GM23338 (cell line): ENCODE results near the gene ZNF783.

Experiments used
- CTCF ChIP-seq, 2 experiments: fragments of 200-600 bp in 1 of 2; sonication (generic) in 1 of 2; conservative IDR thresholded peaks; 2 replicates each; pipeline versions ENCODE4 v1.5.1 to v1.6.1; 2016 to 2017; ENCODE audit warnings: antibody characterized with exemption in 2 of 2, low read depth in 2 of 2, mild to moderate bottlenecking in 2 of 2, moderate library complexity in 1 of 2
- EZH2 ChIP-seq: fragments of 200-600 bp; sonication (generic); IDR thresholded peaks from one replicate; pipeline ENCODE4 v1.8.0; 2017; ENCODE audit warnings: antibody characterized with exemption, mild to moderate bottlenecking, low read depth; ENCODE audit not compliant: unreplicated experiment
- EZH2phosphoT487 ChIP-seq: fragments of 200-600 bp; sonication (generic); IDR thresholded peaks from one replicate; pipeline ENCODE4 v1.8.1; 2018; ENCODE audit warnings: antibody characterized with exemption; ENCODE audit not compliant: unreplicated experiment
- NANOG ChIP-seq: IDR thresholded peaks from 2 replicates; pipeline ENCODE4 v1.6.1; 2016; ENCODE audit warnings: antibody characterized with exemption, borderline replicate concordance
- POLR2AphosphoS5 ChIP-seq: IDR thresholded peaks from 2 replicates; pipeline ENCODE4 v1.6.1; 2016; ENCODE audit warnings: antibody characterized with exemption, low read depth

GRCh38 chr7:149218469-149219420 is 43.3 kb upstream of the ZNF783 start:
- TF ChIP-seq CTCF (conservative IDR thresholded peaks at IDR 0.05; ENCODE audit: low read depth in 2 of 2), result no peak
- TF ChIP-seq EZH2phosphoT487, result no peak
- no peak for TF ChIP-seq EZH2
- no peak for TF ChIP-seq NANOG
- no peak for TF ChIP-seq POLR2AphosphoS5
